IgD-negative memory B cell (primary cell): ENCODE results near the gene ATP2B2. TPM values are rescaled to one million over a fixed set of nuclear protein-coding genes. Genes with fewer than 3 reads are reported as not detected.

Experiments
- H3K27ac Mint-ChIP-seq, 3 donors: one replicate each; pipeline ENCODE4 v1.8.0; 2020 to 2022; ENCODE audit warnings: mild to moderate bottlenecking in 3 of 3, mixed read lengths in 3 of 3, moderate library complexity in 1 of 3
- H3K27me3 Mint-ChIP-seq: one replicate; pipeline ENCODE4 v1.8.0; 2021; ENCODE audit warnings: mixed read lengths
- H3K36me3 Mint-ChIP-seq: one replicate; pipeline ENCODE4 v1.8.0; 2020; ENCODE audit warnings: mild to moderate bottlenecking, mixed read lengths
- H3K4me1 Mint-ChIP-seq, 3 donors: one replicate each; pipeline ENCODE4 v1.8.0; 2020 to 2022; ENCODE audit warnings: mixed read lengths in 3 of 3, mild to moderate bottlenecking in 1 of 3
- H3K4me3 Mint-ChIP-seq, 4 donors: one replicate each; pipeline ENCODE4 v1.8.0; 2020 to 2022; ENCODE audit warnings: mild to moderate bottlenecking in 4 of 4, mixed read lengths in 4 of 4, moderate library complexity in 3 of 4
- H3K9me3 Mint-ChIP-seq, 3 donors: one replicate each; pipeline ENCODE4 v1.8.0; 2020 to 2021; ENCODE audit warnings: mixed read lengths in 3 of 3, mild to moderate bottlenecking in 1 of 3
- polyA plus RNA-seq: library from polyadenylated mRNA; unstranded; fragments of 300-500 nt; fragmentation: Illumina TruSeq; gene quantifications from one replicate; pipeline ENCODE4 v1.2.3, GENCODE V29; 2021

The ATP2B2 gene
- polyA plus RNA-seq, 1 donor from 2014 or later = not detected

DNA sequence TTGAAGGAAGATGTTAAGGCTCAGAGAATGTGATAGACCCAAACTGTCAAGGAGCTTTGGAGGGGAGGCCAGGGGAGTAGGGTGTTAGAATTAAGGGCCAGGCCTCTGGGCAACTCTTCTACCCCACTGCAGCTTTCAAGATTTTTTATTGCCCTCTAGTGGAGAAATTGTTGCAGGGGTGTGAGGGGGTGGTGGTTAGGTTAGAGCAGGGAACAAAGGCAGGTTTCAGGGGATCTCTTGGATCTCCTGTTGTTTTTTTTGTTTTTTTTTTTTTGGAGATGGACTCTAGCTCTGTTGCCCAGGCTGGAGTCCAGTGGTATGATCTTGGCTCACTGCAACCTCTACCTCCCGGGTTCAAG, 183.1 kb downstream of the ATP2B2 start:
- Mint-ChIP-seq H3K36me3 (peaks cover 1% of the 10 kb centered on the region), H3K27me3 (peaks cover 6% of the 10 kb centered on the region), H3K27ac (peak overlapping the region in 1 of 3 donors; percentile 96), H3K9me3 (no peaks in the 10 kb centered on the region), H3K4me3 (peak overlapping the region in 1 of 4 donors; percentile 95), H3K4me1 (peaks cover 11 to 16% (median 15%) of the 10 kb centered on the region in 3 donors)

DNA sequence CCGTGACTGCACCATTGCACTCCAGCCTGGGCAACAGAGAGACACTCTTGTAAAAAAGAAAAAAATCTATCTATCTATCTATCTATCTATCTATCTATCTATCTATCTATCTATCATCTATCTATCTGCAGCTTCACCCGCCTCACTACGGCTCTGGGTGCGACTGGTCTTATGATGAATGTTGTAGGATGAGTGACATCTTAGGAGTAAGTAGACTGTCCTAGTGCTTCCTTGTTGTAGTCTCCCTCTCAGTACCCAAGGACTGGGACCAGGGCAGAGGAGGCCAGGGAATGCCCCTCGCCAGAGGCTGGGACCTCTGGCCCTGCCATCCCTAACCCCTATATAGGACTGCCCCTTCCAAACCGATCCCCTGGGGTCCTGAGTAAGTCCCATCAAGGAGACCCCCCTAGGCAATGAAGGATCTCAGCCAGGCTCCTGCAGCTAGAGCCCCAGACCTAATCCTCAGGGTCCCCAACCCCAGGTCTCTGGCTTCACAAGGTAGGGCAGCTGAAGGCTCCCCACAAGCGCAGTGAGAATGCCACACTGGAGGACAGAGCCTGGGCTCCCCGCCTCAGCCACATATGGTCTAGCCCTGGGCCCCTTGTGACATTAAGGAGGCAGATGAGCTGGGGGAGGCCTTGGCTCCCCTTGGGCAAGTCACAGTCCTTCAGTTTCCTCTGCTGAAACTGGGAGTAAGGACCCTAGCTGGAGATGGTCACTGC, 183.6 kb downstream of the ATP2B2 start:
- Mint-ChIP-seq H3K9me3 (no peaks in the 10 kb centered on the region), H3K4me3 (peak overlapping the region; percentile 91 to 96 (median 95)), H3K27ac (peak overlapping the region; percentile 82 to 96 (median 90)), H3K4me1 (peaks cover 11 to 18% (median 16%) of the 10 kb centered on the region in 3 donors), H3K36me3 (peaks cover 1% of the 10 kb centered on the region), H3K27me3 (peaks cover 6% of the 10 kb centered on the region)

DNA sequence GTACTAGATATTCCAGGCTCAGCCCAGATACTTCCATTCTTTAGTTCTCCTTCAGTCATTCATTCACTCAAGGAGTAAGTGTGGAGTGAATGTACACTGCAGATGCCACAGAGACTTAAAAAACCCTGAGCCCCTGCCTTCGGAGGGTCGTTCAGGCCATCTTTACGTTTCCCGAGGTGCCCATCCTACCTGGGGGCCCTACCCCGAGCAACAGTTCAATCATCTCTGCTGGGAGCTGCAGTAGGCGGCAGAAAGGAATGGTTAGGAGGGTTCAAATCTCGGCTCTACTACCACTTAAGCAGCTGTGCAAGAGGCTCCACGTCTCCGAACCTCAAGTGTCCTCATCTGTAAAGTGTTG, 185.1 kb downstream of the ATP2B2 start:
- peak overlapping the region; percentile 91 to 96 (median 95) for H3K4me3 Mint-ChIP-seq
- H3K27me3 Mint-ChIP-seq = no peaks in the 10 kb centered on the region
- H3K4me1 Mint-ChIP-seq = peaks cover 11 to 18% (median 16%) of the 10 kb centered on the region in 3 donors
- peaks cover 1% of the 10 kb centered on the region for H3K36me3 Mint-ChIP-seq
- no peaks in the 10 kb centered on the region for H3K9me3 Mint-ChIP-seq
- peak overlapping the region; percentile 82 to 96 (median 90) for H3K27ac Mint-ChIP-seq

DNA sequence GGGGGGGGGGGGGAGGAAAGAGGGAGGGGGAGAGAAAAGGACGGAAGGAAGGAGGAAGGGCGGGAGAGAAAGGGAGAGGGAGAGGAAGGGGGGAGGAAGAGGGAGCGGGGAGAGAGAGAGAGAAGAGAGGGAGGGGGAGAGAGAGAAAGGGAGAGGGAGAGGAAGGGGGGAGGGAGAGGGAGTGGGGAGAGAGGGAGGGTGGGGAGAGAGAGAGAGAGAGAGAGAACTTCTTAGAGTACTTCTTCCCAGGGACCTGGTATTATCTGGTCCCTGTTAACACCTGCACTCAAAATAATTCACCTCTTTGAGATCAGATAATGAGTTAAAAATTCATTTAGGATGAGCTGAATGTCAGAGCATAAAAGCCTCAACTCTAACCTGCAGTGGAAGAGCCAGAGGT, 185.6 kb downstream of the ATP2B2 start:
- peak overlapping the region; percentile 82 to 96 (median 90) for H3K27ac Mint-ChIP-seq
- peak overlapping the region; percentile 91 to 96 (median 95) for H3K4me3 Mint-ChIP-seq
- H3K4me1 Mint-ChIP-seq = peaks cover 11 to 18% (median 16%) of the 10 kb centered on the region in 3 donors
- no peaks in the 10 kb centered on the region for H3K27me3 Mint-ChIP-seq
- no peaks in the 10 kb centered on the region for H3K9me3 Mint-ChIP-seq
- no peaks in the 10 kb centered on the region for H3K36me3 Mint-ChIP-seq

DNA sequence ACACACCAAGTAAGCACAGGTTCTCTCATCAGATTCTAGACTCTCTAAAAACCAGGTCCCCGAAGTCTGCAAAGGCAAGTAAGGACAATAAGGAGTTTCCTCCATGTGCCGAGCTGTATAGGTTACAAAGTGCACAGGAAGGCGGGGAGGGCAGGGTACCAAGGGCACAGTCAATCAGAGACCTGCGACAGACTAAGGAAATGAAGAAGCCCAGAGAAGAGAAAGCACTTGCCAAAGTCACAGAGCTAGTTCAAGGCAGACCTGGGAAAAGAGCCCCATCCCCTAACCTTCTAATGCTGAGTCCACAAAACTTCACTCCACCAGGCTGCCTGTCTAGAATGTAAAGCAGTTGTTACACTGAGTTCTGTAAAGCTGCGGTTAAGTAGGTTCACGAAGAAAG, 186.1 kb downstream of the ATP2B2 start:
- no peaks in the 10 kb centered on the region for H3K36me3 Mint-ChIP-seq
- H3K4me1 Mint-ChIP-seq = peaks cover 11 to 18% (median 16%) of the 10 kb centered on the region in 3 donors

DNA sequence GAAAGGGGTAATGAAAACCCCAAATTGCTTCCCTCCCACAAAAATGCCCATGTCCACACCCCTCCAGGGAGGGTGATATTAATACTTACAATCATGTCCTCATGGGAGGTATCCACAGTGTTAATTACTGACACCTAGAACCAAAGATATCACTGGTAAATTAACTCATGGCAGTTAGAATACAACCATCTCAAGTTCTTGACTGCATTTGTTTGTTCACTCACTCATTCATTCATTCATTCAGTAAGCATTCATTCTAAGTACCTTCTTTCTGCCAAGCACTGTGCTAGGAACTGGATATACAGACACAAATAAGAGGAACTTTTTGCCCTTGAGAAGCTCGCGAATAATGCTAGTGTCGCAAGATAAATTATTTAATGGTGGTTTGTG, 187.4 kb downstream of the ATP2B2 start:
- Mint-ChIP-seq H3K36me3 (peaks cover 2% of the 10 kb centered on the region), H3K27ac (peak overlapping the region in 1 of 3 donors; percentile 60), H3K27me3 (no peaks in the 10 kb centered on the region), H3K4me1 (peaks cover 11 to 18% (median 16%) of the 10 kb centered on the region in 3 donors), H3K4me3 (peak overlapping the region in 1 of 4 donors; percentile 88), H3K9me3 (no peaks in the 10 kb centered on the region)

More for the DNA sequence above, 186.1 kb downstream of the ATP2B2 start:
- Mint-ChIP-seq H3K27ac (peak overlapping the region in 2 of 3 donors; percentile 25 to 85), H3K9me3 (no peaks in the 10 kb centered on the region), H3K27me3 (no peaks in the 10 kb centered on the region), H3K4me3 (peak overlapping the region; percentile 66 to 89 (median 83))

- Mint-ChIP-seq H3K27ac (peak overlapping the region in 1 of 3 donors; percentile 35), H3K4me1 (peaks cover 11 to 18% (median 16%) of the 10 kb centered on the region in 3 donors), H3K27me3 (no peaks in the 10 kb centered on the region), H3K36me3 (peaks cover 2% of the 10 kb centered on the region), H3K9me3 (no peaks in the 10 kb centered on the region), H3K4me3 (no peak overlapping the region)
Observed at GRCh38 chr3:10317311-10317960, 187.9 kb downstream of the ATP2B2 start.

DNA sequence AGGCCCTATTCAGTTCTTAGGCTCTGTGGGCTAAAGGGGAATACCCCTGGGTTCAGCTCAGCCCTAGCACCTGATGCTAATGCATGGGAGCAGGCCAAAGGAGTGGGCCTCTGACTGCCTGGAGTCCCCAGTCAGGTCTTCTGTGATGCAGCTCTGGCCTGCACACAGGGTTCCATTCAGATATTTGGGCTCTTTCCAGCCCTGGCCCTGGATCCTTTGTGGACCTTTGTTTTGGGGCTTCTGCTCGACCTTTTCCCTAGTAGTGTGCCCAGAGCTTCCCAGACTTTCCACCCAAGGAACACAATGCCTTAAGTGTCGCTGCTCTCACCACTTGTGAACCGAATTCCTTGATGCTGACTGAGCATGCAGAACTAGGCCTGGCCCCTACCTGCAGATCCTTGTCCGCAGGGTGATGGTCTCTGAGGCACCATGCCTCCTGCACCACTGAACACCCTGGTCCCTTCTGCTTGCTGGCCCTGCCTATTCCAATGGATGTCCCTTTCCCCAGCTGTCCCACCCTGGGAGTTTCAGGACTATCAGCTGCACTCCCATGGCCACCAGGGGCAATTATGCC, 189.5 kb downstream of the ATP2B2 start:
- Mint-ChIP-seq H3K4me1 (peaks cover 6 to 14% (median 12%) of the 10 kb centered on the region in 3 donors), H3K27ac (no peak overlapping the region), H3K4me3 (no peak overlapping the region), H3K36me3 (peaks cover 2% of the 10 kb centered on the region), H3K9me3 (no peaks in the 10 kb centered on the region), H3K27me3 (no peaks in the 10 kb centered on the region)

DNA sequence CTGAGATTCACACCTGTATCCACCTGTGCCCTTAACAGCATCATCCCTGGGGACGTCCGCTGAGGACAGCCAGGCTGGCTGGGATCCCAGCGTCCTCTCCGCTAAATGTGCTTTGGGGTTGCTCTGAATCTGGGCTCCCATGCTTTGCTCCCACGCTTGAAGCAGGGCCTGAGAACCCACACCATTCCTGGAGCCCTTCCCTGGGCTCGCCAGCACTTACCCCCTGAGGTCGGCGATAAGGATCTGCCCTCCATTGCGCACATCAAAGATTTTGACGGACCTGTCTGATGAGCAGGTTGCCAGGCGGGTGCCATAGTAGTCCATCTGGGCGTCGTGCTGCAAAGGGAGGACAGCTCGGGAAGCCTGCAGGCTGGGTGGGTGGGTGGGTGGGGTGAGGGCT, 190.3 kb downstream of the ATP2B2 start:
- H3K27ac Mint-ChIP-seq = no peak overlapping the region
- peaks cover 6 to 16% (median 13%) of the 10 kb centered on the region in 3 donors for H3K4me1 Mint-ChIP-seq
- no peaks in the 10 kb centered on the region for H3K9me3 Mint-ChIP-seq
- H3K4me3 Mint-ChIP-seq = no peak overlapping the region
- H3K36me3 Mint-ChIP-seq = peaks cover 2% of the 10 kb centered on the region
- H3K27me3 Mint-ChIP-seq = no peaks in the 10 kb centered on the region

DNA sequence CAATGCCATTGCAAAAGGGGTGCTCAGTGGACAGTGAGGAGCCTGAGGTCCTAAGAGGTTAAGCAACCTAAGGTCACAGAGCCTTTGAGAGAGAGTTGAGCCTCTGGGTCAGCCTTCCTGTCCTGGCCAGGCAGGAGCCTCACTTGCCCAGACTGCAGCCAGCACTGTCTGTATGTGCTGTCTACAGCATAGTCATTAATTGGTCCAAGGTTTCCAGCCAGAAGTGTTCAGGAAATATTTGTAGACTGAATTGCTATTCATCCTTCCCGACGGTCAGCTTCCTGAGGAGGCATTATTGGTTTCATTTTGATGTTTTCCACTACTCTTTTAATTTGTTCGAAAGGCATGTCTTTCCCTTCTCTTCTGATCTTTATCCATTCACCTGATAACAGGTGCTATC, 192.5 kb downstream of the ATP2B2 start:
- peak overlapping the region in 1 of 3 donors; percentile 43 for H3K27ac Mint-ChIP-seq
- H3K4me1 Mint-ChIP-seq = peaks cover 0 to 7% (median 0%) of the 10 kb centered on the region in 3 donors
- H3K9me3 Mint-ChIP-seq = no peaks in the 10 kb centered on the region
- H3K27me3 Mint-ChIP-seq = no peaks in the 10 kb centered on the region
- peak overlapping the region in 1 of 4 donors; percentile 35 for H3K4me3 Mint-ChIP-seq
- H3K36me3 Mint-ChIP-seq = peaks cover 2% of the 10 kb centered on the region

DNA sequence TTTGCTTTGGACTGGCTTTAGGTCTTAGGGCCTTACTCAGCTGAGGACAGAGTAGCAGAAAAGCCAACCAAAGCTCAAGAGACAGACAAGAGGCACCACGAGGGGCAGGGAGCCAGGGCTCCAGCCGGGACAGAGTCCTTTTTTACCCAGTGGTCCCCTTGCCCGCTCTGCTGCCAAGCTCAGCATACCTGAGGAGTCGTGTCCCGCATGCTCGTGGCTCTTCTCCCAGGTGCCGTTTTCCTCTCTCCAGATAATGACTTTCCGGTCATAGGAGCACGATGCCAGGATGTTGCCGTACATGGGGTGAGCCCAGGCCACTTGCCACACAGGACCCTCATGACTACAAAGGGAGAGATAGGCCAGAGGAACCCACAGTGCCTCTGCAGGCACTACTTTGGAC, 193.0 kb downstream of the ATP2B2 start:
- peak overlapping the region in 2 of 3 donors; percentile 43 to 80 for H3K27ac Mint-ChIP-seq
- H3K9me3 Mint-ChIP-seq = no peaks in the 10 kb centered on the region
- peak overlapping the region in 1 of 4 donors; percentile 35 for H3K4me3 Mint-ChIP-seq
- H3K36me3 Mint-ChIP-seq = peaks cover 2% of the 10 kb centered on the region
- H3K27me3 Mint-ChIP-seq = no peaks in the 10 kb centered on the region
- peaks cover 0 to 7% (median 0%) of the 10 kb centered on the region in 3 donors for H3K4me1 Mint-ChIP-seq

GRCh38 chr3:10311710-10312109, 193.7 kb downstream of the ATP2B2 start:
- Mint-ChIP-seq H3K27me3 (no peaks in the 10 kb centered on the region), H3K9me3 (no peaks in the 10 kb centered on the region), H3K4me1 (peaks cover 0 to 4% (median 0%) of the 10 kb centered on the region in 3 donors), H3K36me3 (peaks cover 2% of the 10 kb centered on the region), H3K4me3 (no peak overlapping the region), H3K27ac (no peak overlapping the region)

DNA sequence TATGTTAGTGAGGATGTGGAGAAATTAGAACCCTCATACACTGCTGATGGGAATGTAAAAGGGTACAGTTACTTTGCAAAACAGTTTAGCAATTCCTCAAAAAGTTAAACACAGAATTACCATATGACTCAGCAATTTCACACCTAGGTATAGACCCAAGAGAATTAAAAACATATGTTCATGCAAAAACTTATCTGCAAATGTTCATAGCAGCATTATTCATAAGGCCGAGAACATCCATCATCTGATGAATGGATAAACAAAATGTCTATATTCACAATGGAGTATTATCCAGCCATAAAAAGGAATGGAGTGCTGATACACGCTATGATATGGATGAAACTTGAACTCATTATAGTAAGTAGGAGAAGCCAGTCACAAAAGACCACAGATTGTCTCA, 194.8 kb downstream of the ATP2B2 start:
- no peak overlapping the region for H3K4me3 Mint-ChIP-seq
- peaks cover 2% of the 10 kb centered on the region for H3K36me3 Mint-ChIP-seq
- peak overlapping the region in 1 of 3 donors; percentile 82 for H3K27ac Mint-ChIP-seq
- H3K9me3 Mint-ChIP-seq = no peaks in the 10 kb centered on the region
- H3K4me1 Mint-ChIP-seq = peaks cover 0 to 5% (median 1%) of the 10 kb centered on the region in 3 donors
- no peaks in the 10 kb centered on the region for H3K27me3 Mint-ChIP-seq

DNA sequence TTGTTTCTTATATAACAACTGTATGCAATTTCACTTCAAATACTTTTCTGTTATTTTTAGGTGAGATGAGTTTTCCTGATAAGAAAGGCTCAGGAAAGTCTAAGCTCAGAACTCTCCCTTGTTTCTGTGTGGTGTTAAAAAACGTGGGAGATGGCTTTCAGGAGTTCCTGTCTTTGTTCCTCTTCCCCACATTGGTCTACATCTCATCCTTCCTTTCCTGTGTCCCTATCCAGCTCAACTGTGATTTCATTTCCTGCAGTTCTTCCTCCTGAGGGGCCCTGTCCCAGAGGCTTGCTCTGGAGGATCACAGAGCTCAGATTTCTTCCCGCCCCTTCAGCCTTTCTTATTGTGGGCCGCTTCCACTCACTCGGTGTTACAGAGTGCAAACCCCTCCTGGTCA, 195.7 kb downstream of the ATP2B2 start:
- Mint-ChIP-seq H3K27ac (no peak overlapping the region), H3K36me3 (peaks cover 2% of the 10 kb centered on the region), H3K9me3 (no peaks in the 10 kb centered on the region), H3K4me1 (peaks cover 0 to 5% (median 1%) of the 10 kb centered on the region in 3 donors), H3K4me3 (no peak overlapping the region), H3K27me3 (no peaks in the 10 kb centered on the region)

GRCh38 chr3:10308678-10309077, 196.7 kb downstream of the ATP2B2 start:
- no peaks in the 10 kb centered on the region for H3K9me3 Mint-ChIP-seq
- no peaks in the 10 kb centered on the region for H3K27me3 Mint-ChIP-seq
- H3K4me3 Mint-ChIP-seq = no peak overlapping the region
- H3K36me3 Mint-ChIP-seq = peaks cover 2% of the 10 kb centered on the region
- H3K27ac Mint-ChIP-seq = no peak overlapping the region
- peaks cover 0 to 5% (median 1%) of the 10 kb centered on the region in 3 donors for H3K4me1 Mint-ChIP-seq
